Measurements from ENCODE around the gene HSD11B1L. TPM values are rescaled to one million over a fixed set of nuclear protein-coding genes. Genes with fewer than 3 reads are reported as not detected.

HSD11B1L gene
- total RNA-seq, 1 experiment from 2014 or later: 12.0 TPM

DNA sequence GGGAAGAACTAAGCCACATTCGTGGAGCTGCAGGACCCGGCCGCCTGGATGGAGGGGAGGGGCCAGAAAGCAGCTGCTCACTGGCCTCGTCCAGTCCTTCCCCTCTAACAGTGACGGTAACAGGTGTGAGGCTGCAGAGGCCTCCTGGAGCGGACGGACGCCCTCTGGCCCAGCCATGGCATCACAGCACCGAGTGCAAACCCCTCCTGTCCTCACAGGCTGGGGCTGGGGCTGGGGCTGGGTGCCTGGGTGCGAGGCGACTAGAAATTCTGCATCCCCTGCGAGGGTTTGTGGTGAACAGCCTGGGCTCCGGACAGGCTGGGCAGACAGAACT, 4.1 kb upstream of the HSD11B1L start:
- no peaks in the 10 kb centered on the region; the same call in 1 of the 2 replicates for H3K36me3 ChIP-seq (replicated peaks; ENCODE audit: control insufficient read depth, insufficient read depth, low read length)

GRCh38 chr19:5677136-5677535, 3.7 kb upstream of the HSD11B1L start:
- DNase-seq: no peak
- Histone ChIP-seq H3K27me3 (ENCODE audit: control insufficient read depth, insufficient read depth, low read length) (peaks cover 2% of the 10 kb centered on the region; the same call in 1 of the 2 replicates), H3K4me3 (ENCODE audit: insufficient read depth, low read depth, low read length) (no peak overlapping the region), H3K36me3 (replicated peaks; ENCODE audit: control insufficient read depth, insufficient read depth, low read length) (no peaks in the 10 kb centered on the region; the same call in 1 of the 2 replicates)

More for the DNA sequence above, 4.1 kb upstream of the HSD11B1L start:
- Histone ChIP-seq H3K27me3 (ENCODE audit: control insufficient read depth, insufficient read depth, low read length) (peaks cover 2% of the 10 kb centered on the region; the same call in 1 of the 2 replicates), H3K4me3 (ENCODE audit: insufficient read depth, low read depth, low read length) (no peak overlapping the region)
- peak; percentile 64 for DNase-seq

GRCh38 chr19:5677580-5677979, 3.2 kb upstream of the HSD11B1L start:
- DNase-seq: peak; percentile 39
- H3K36me3 ChIP-seq (replicated peaks; ENCODE audit: control insufficient read depth, insufficient read depth, low read length): no peaks in the 10 kb centered on the region; the same call in 1 of the 2 replicates
- H3K4me3 ChIP-seq (ENCODE audit: insufficient read depth, low read depth, low read length): no peak overlapping the region
- peaks cover 2% of the 10 kb centered on the region; the same call in 1 of the 2 replicates for H3K27me3 ChIP-seq (ENCODE audit: control insufficient read depth, insufficient read depth, low read length)

DNA sequence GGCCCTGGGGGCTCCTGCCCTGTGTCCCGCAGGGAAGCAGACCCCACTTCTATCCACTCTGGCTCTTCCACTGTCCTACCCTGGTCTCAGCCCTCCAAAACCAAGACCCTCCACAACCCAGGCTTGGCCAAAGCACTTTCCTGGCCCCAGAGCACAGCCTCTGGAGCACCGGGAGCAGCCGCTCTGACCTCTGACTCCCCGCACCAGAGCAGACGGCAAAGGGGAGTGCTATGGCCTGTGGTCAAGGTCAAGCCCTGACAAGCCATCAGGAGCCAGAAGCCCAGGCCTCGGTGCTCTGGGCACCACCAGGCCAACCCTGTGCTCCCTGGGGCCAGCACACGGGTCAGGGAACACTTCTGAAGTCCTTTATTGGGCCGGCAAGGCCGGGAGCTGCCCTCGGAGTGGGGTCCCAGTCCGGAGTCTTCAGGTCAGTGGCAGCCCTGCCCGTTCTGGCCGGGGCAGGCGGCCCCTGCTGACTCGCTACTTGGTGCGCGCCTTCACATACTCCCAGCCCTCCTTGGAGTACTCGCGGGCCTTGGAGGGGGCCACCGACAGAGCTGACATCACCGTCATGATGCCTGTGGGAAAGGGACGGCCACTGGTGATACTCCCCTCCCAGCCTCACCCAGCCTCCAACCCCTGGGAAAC, 2.6 kb upstream of the HSD11B1L start:
- DNase-seq: peak; percentile 51
- H3K27me3 ChIP-seq (ENCODE audit: control insufficient read depth, insufficient read depth, low read length): peaks cover 2% of the 10 kb centered on the region; the same call in 1 of the 2 replicates
- no peaks in the 10 kb centered on the region; the same call in 1 of the 2 replicates for H3K36me3 ChIP-seq (replicated peaks; ENCODE audit: control insufficient read depth, insufficient read depth, low read length)
- H3K4me3 ChIP-seq (ENCODE audit: insufficient read depth, low read depth, low read length): no peak overlapping the region

- Histone ChIP-seq H3K4me3 (ENCODE audit: insufficient read depth, low read depth, low read length) (peak overlapping the region; percentile 82), H3K36me3 (replicated peaks; ENCODE audit: control insufficient read depth, insufficient read depth, low read length) (no peaks in the 10 kb centered on the region; the same call in 1 of the 2 replicates), H3K27me3 (ENCODE audit: control insufficient read depth, insufficient read depth, low read length) (peaks cover 2% of the 10 kb centered on the region; the same call in 1 of the 2 replicates)
- peak; percentile 66 for DNase-seq
These were observed 1.3 kb upstream of the HSD11B1L start for GRCh38 chr19:5679289-5680083.

DNA sequence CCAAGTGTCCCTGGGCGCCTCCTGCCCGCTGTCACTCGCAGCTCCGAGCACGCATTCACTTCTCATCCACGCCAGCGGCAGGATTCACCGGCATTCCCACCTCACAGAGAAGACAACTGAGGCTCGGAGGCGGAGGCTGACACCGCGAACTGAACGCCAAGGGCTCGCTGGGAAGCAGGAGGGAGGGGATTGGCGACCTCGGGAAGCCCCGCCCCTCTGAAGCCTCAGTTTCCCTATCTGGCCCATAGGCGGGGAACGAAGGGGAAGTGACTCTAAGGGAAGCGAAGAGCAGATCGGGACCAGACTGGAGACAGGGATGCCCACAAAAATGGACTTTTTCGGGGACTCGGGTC, 767 bp upstream of the HSD11B1L start:
- peak overlapping the region; percentile 82 for H3K4me3 ChIP-seq (ENCODE audit: insufficient read depth, low read depth, low read length)
- no peak for DNase-seq
- H3K36me3 ChIP-seq (replicated peaks; ENCODE audit: control insufficient read depth, insufficient read depth, low read length): no peaks in the 10 kb centered on the region; the same call in 1 of the 2 replicates
- H3K27me3 ChIP-seq (ENCODE audit: control insufficient read depth, insufficient read depth, low read length): peaks cover 2% of the 10 kb centered on the region; the same call in 1 of the 2 replicates

- no peak for DNase-seq
- H3K36me3 ChIP-seq (replicated peaks; ENCODE audit: control insufficient read depth, insufficient read depth, low read length): no peaks in the 10 kb centered on the region; the same call in 1 of the 2 replicates
- H3K27me3 ChIP-seq (ENCODE audit: control insufficient read depth, insufficient read depth, low read length): peaks cover 2% of the 10 kb centered on the region; the same call in 1 of the 2 replicates
- H3K4me3 ChIP-seq (ENCODE audit: insufficient read depth, low read depth, low read length): peak overlapping the region; percentile 70
These were observed 722 bp downstream of the HSD11B1L start for GRCh38 chr19:5681391-5682106.

DNA sequence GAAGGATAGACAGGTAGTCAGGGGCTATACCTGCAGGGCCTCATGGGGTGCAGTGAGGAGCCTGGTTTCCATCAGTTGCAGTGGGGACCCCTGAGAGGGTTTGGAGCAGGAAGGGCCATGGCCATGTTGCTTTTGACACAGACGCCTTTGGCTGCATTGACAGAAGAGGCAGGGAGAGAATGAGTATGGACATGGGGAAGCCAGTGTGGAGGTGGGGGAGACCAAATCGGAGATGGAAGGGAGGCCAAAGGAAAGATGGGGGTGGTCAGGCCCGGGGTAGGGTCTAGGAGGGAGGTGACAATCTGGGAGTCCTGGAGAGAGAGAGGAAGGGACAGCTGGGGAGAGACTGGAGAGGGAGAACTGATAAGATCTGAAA, 1.3 kb downstream of the HSD11B1L start:
- no peaks in the 10 kb centered on the region; the same call in 1 of the 2 replicates for H3K36me3 ChIP-seq (replicated peaks; ENCODE audit: control insufficient read depth, insufficient read depth, low read length)
- peaks cover 2% of the 10 kb centered on the region; the same call in 1 of the 2 replicates for H3K27me3 ChIP-seq (ENCODE audit: control insufficient read depth, insufficient read depth, low read length)
- H3K4me3 ChIP-seq (ENCODE audit: insufficient read depth, low read depth, low read length): no peak overlapping the region
- DNase-seq: no peak

DNA sequence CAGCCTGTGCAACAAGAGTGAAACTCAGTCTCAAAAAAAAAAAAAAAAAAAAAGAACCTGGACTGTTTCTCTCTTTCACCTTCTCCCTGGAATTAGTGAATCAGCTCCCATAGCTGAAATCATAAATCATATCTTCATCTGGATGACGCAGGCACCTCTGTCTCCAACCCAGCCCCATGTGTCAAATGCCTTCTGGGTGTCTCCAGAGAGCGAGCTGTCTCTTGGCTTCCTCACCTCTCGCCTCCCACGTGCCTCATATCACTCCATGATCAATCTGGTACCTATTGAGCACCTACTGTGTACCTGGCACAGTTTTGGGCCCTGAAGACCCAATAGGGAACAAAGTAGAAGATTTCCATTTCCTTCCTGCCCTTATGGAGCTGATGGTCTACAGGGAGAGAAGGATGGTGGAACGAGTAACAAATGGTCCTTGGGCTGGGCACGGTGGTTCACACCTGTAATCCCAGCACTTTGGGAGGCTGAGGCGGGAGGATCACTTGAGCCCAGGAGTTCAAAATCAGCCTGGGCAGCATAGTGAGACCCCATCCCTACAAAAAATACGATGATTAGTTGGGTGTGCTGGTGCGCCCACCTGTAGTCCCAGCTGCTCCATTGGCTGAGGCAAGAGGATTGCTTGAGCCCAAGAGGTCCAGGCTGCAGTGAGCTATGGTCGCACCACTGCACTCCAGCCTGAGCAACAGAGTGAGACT, 2.5 kb downstream of the HSD11B1L start:
- no peaks in the 10 kb centered on the region for H3K36me3 ChIP-seq (replicated peaks; ENCODE audit: control insufficient read depth, insufficient read depth, low read length)
- no peak for DNase-seq
- H3K4me3 ChIP-seq (ENCODE audit: insufficient read depth, low read depth, low read length): no peak overlapping the region

GRCh38 chr19:5684694-5685430, 4.0 kb downstream of the HSD11B1L start:
- H3K27me3 ChIP-seq (ENCODE audit: control insufficient read depth, insufficient read depth, low read length): peaks cover 2% of the 10 kb centered on the region; the same call in 1 of the 2 replicates
- no peaks in the 10 kb centered on the region for H3K36me3 ChIP-seq (replicated peaks; ENCODE audit: control insufficient read depth, insufficient read depth, low read length)
- DNase-seq: no peak
- no peak overlapping the region for H3K4me3 ChIP-seq (ENCODE audit: insufficient read depth, low read depth, low read length)

More for the DNA sequence above, 2.5 kb downstream of the HSD11B1L start:
- peaks cover 2% of the 10 kb centered on the region; the same call in 1 of the 2 replicates for H3K27me3 ChIP-seq (ENCODE audit: control insufficient read depth, insufficient read depth, low read length)

- no peak for DNase-seq
- peak overlapping the region; percentile 75 for H3K4me3 ChIP-seq (ENCODE audit: insufficient read depth, low read depth, low read length)
- no peaks in the 10 kb centered on the region; the same call in 1 of the 2 replicates for H3K27me3 ChIP-seq (ENCODE audit: control insufficient read depth, insufficient read depth, low read length)
- H3K36me3 ChIP-seq (replicated peaks; ENCODE audit: control insufficient read depth, insufficient read depth, low read length): no peaks in the 10 kb centered on the region; the same call in 1 of the 2 replicates
These were observed 5.5 kb downstream of the HSD11B1L start for GRCh38 chr19:5686326-5686646.

DNA sequence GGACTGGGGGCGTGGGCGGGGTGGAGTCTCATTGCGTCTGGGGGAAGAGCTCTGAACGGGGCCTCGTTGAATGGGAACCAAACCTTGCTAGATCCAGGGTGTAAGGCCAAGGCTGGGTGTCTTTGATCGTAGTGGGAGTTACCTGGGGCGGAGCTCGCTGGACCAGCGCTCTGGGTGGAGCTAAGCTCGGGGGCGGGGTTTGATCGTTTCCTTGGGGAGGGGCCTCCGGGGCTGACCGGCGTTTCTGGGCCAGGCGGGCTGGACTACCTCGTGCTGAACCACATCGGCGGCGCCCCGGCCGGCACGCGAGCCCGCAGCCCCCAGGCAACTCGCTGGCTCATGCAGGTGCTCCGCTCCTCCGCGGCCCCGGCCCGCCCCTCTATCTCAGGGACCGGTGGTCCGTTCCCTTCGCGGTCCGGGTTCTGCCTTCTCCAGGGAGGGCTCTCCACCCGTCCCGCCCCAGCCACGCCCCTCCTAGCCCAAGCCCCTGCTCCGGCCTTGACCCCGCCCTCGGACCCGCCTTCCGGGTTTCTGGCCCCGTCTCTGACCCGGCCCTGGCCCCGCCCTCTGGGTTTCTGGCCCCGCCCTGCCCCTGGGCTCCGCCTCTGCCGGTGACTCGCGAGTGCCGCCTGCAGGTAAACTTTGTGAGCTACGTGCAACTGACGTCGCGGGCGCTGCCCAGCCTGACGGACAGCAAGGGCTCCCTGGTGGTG, 6.0 kb downstream of the HSD11B1L start:
- H3K27me3 ChIP-seq (ENCODE audit: control insufficient read depth, insufficient read depth, low read length): no peaks in the 10 kb centered on the region
- H3K4me3 ChIP-seq (ENCODE audit: insufficient read depth, low read depth, low read length): peak overlapping the region; percentile 75
- H3K36me3 ChIP-seq (replicated peaks; ENCODE audit: control insufficient read depth, insufficient read depth, low read length): peaks cover 2% of the 10 kb centered on the region
- peak; percentile 100 for DNase-seq
